Measurements from ENCODE around the gene SLIT1. TPM values are rescaled to one million over a fixed set of nuclear protein-coding genes. Genes with fewer than 3 reads are reported as not detected.

SLIT1 gene
- total and polyA plus RNA-seq, 7 donors = 0.04 to 0.30 (median 0.08) TPM

GRCh38 chr10:97184971-97185325 is 811 bp downstream of the SLIT1 start:
- TF ChIP-seq CTCF (IDR thresholded peaks at IDR 0.05) = no peak
- Histone ChIP-seq H3K27ac (no peak overlapping the region), H3K4me1 (peaks cover 6% of the 10 kb centered on the region), H3K36me3 (ENCODE audit: insufficient read depth in 1 of 2, low read depth in 1 of 2) (no peaks in the 10 kb centered on the region), H3K27me3 (ENCODE audit: insufficient read depth in 3 of 3, low read length in 2 of 3) (peaks cover 0 to 39% (median 21%) of the 10 kb centered on the region in 3 donors), H3K4me3 (no peak overlapping the region), H3K9me3 (no peaks in the 10 kb centered on the region)
- intact Hi-C loops (cut with DNase I) = no loop called here
- no peak for ATAC-seq
- 30 to 43% (median 36%) methylated on average over 13 to 17 of the region's 17 CpGs for WGBS, 3 donors
- no peak for DNase-seq

- intact Hi-C loops (cut with DNase I) = no loop called here
- ATAC-seq (no peak), DNase-seq (no peak)
- H3K4me1 ChIP-seq = peaks cover 6% of the 10 kb centered on the region
- WGBS, 3 donors = 81 to 99% (median 94%) methylated on average over 3 of the region's 3 CpGs
- no peaks in the 10 kb centered on the region for H3K9me3 ChIP-seq
- H3K4me3 ChIP-seq = no peak overlapping the region
- no peak for TF ChIP-seq CTCF (IDR thresholded peaks at IDR 0.05)
- peaks cover 0 to 51% (median 21%) of the 10 kb centered on the region in 3 donors for H3K27me3 ChIP-seq (ENCODE audit: insufficient read depth in 3 of 3, low read length in 2 of 3)
- H3K27ac ChIP-seq = no peak overlapping the region
- no peaks in the 10 kb centered on the region for H3K36me3 ChIP-seq (ENCODE audit: insufficient read depth in 1 of 2, low read depth in 1 of 2)
Measured at GRCh38 chr10:97183314-97183713, 2.4 kb downstream of the SLIT1 start.

- WGBS, 3 donors = 86 to 87% (median 86%) methylated on average over 10 of the region's 10 CpGs
- Histone ChIP-seq H3K27ac (no peak overlapping the region), H3K4me3 (no peak overlapping the region), H3K36me3 (ENCODE audit: insufficient read depth in 1 of 2, low read depth in 1 of 2) (no peaks in the 10 kb centered on the region), H3K4me1 (peaks cover 6% of the 10 kb centered on the region), H3K27me3 (ENCODE audit: insufficient read depth in 3 of 3, low read length in 2 of 3) (peaks cover 0 to 46% (median 21%) of the 10 kb centered on the region in 3 donors), H3K9me3 (no peaks in the 10 kb centered on the region)
- intact Hi-C loops (cut with DNase I) = no loop called here
- no peak for TF ChIP-seq CTCF (IDR thresholded peaks at IDR 0.05)
- DNase-seq (no peak), ATAC-seq (no peak)
Measured at GRCh38 chr10:97182288-97182990, 3.3 kb downstream of the SLIT1 start.

GRCh38 chr10:97180986-97181385 is 4.8 kb downstream of the SLIT1 start:
- no peaks in the 10 kb centered on the region for H3K9me3 ChIP-seq
- no peak for ATAC-seq
- peaks cover 6% of the 10 kb centered on the region for H3K4me1 ChIP-seq
- no peak for TF ChIP-seq CTCF (IDR thresholded peaks at IDR 0.05)
- H3K27me3 ChIP-seq (ENCODE audit: insufficient read depth in 3 of 3, low read length in 2 of 3) = peaks cover 0 to 40% (median 13%) of the 10 kb centered on the region in 3 donors
- H3K36me3 ChIP-seq (ENCODE audit: insufficient read depth in 1 of 2, low read depth in 1 of 2) = no peaks in the 10 kb centered on the region
- H3K27ac ChIP-seq = no peak overlapping the region
- DNase-seq = no peak
- H3K4me3 ChIP-seq = no peak overlapping the region
- intact Hi-C loops (cut with DNase I) = no loop called here
- 84 to 94% (median 91%) methylated on average over 10 of the region's 10 CpGs for WGBS, 3 donors

GRCh38 chr10:97180363-97180755 is 5.4 kb downstream of the SLIT1 start:
- intact Hi-C loops (cut with DNase I) = no loop called here
- peaks cover 2% of the 10 kb centered on the region for H3K4me1 ChIP-seq
- peaks cover 0 to 36% (median 8%) of the 10 kb centered on the region in 3 donors for H3K27me3 ChIP-seq (ENCODE audit: insufficient read depth in 3 of 3, low read length in 2 of 3)
- no peak for ATAC-seq
- no peak for TF ChIP-seq CTCF (IDR thresholded peaks at IDR 0.05)
- H3K36me3 ChIP-seq (ENCODE audit: insufficient read depth in 1 of 2, low read depth in 1 of 2) = no peaks in the 10 kb centered on the region
- no peaks in the 10 kb centered on the region for H3K9me3 ChIP-seq
- no peak for DNase-seq
- 74 to 78% (median 76%) methylated on average over 8 of the region's 8 CpGs for WGBS, 3 donors
- H3K4me3 ChIP-seq = no peak overlapping the region
- no peak overlapping the region for H3K27ac ChIP-seq
